Measurements from ENCODE around the gene ANKRD17.
A peak's percentile ranks its signal among the peaks of the same experiment; 100 is the strongest.

DNA sequence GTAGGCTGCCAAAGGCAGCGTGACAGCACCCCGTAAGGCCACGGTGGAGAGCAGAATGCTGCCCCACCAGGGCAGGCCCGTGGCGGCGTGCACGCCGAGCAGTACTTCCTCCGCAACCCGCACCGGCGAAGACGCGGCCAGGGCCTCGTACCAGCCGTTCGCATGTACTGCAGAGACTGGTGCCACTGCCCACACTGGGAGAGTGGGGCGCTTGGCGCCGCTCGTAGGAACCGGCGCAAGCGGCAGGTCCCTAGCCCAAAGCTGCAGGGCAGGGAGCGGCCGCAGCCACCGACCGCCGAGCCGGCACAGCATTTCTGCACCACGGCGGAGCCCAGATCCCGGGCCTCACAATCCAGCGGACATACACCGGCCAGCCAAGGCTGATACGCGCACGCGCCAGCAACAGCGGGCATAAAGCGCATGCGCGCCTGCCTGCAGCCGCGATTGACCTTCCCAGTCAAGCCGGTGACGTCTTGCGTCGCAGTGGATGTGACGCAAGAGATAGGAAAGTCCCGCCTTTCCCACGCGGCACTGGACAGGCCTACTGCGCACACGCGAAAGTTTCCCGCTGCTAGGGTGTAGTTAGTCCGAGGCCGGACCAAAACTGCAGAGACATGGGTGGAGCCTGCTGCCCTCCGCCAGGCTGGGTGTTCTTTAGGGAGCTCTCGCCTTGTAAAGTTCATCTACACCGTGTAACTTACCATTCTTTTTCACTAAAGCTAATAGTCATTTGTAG lies 189.1 kb downstream of the ANKRD17 start, which contains the start of gene COX18:
- no peak for TF ChIP-seq GLIS1 (tag by site-specific recombination; IDR thresholded peaks at IDR 0.05)
- no peak for TF ChIP-seq PATZ1 (tag by site-specific recombination; IDR thresholded peaks at IDR 0.05)
- no peak for TF ChIP-seq KLF1 (tag by site-specific recombination; IDR thresholded peaks at IDR 0.05)
- 0 out of 2 replicates have a peak, but pooled peaks have one; percentile 16 for TF ChIP-seq ZNF24 (tag by site-specific recombination; IDR thresholded peaks at IDR 0.05)
- TF ChIP-seq ZNF274 (IDR thresholded peaks at IDR 0.05; ENCODE audit: low read length) = no peak
- no peak for TF ChIP-seq ZNF274 (tag by site-specific recombination; IDR thresholded peaks at IDR 0.05; ENCODE audit: borderline replicate concordance)
- TF ChIP-seq ZIC2 (tag by site-specific recombination; IDR thresholded peaks at IDR 0.05) = no peak
- TF ChIP-seq PBX3 (CRISPR knock-in tag; IDR thresholded peaks at IDR 0.05) = no peak
- TF ChIP-seq, protein P1, sequence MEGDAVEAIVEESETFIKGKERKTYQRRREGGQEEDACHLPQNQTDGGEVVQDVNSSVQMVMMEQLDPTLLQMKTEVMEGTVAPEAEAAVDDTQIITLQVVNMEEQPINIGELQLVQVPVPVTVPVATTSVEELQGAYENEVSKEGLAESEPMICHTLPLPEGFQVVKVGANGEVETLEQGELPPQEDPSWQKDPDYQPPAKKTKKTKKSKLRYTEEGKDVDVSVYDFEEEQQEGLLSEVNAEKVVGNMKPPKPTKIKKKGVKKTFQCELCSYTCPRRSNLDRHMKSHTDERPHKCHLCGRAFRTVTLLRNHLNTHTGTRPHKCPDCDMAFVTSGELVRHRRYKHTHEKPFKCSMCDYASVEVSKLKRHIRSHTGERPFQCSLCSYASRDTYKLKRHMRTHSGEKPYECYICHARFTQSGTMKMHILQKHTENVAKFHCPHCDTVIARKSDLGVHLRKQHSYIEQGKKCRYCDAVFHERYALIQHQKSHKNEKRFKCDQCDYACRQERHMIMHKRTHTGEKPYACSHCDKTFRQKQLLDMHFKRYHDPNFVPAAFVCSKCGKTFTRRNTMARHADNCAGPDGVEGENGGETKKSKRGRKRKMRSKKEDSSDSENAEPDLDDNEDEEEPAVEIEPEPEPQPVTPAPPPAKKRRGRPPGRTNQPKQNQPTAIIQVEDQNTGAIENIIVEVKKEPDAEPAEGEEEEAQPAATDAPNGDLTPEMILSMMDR (tag by site-specific recombination; IDR thresholded peaks at IDR 0.05) = peak; percentile 90
